Measurements from ENCODE around the gene VAT1L. TPM values are rescaled to one million over a fixed set of nuclear protein-coding genes. Genes with fewer than 3 reads are reported as not detected.

Gene VAT1L
- total RNA-seq, 1 donor from 2014 or later = not detected

GRCh38 chr16:77899416-77899815, 111.1 kb downstream of the VAT1L start:
- TF ChIP-seq, protein P1, sequence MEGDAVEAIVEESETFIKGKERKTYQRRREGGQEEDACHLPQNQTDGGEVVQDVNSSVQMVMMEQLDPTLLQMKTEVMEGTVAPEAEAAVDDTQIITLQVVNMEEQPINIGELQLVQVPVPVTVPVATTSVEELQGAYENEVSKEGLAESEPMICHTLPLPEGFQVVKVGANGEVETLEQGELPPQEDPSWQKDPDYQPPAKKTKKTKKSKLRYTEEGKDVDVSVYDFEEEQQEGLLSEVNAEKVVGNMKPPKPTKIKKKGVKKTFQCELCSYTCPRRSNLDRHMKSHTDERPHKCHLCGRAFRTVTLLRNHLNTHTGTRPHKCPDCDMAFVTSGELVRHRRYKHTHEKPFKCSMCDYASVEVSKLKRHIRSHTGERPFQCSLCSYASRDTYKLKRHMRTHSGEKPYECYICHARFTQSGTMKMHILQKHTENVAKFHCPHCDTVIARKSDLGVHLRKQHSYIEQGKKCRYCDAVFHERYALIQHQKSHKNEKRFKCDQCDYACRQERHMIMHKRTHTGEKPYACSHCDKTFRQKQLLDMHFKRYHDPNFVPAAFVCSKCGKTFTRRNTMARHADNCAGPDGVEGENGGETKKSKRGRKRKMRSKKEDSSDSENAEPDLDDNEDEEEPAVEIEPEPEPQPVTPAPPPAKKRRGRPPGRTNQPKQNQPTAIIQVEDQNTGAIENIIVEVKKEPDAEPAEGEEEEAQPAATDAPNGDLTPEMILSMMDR (IDR thresholded peaks at IDR 0.05) = no peak
- Mint-ChIP-seq H3K4me1 (ENCODE audit: low read depth) (peaks cover 3% of the 10 kb centered on the region), H3K9me3 (ENCODE audit: low read depth) (no peaks in the 10 kb centered on the region), H3K27ac (ENCODE audit: unreplicated experiment) (no peak overlapping the region), H3K27me3 (ENCODE audit: low read depth) (no peaks in the 10 kb centered on the region), H3K4me3 (ENCODE audit: unreplicated experiment) (no peak overlapping the region), H3K36me3 (ENCODE audit: low read depth) (no peaks in the 10 kb centered on the region)
- no peak for DNase-seq (ENCODE audit: low spot score)

DNA sequence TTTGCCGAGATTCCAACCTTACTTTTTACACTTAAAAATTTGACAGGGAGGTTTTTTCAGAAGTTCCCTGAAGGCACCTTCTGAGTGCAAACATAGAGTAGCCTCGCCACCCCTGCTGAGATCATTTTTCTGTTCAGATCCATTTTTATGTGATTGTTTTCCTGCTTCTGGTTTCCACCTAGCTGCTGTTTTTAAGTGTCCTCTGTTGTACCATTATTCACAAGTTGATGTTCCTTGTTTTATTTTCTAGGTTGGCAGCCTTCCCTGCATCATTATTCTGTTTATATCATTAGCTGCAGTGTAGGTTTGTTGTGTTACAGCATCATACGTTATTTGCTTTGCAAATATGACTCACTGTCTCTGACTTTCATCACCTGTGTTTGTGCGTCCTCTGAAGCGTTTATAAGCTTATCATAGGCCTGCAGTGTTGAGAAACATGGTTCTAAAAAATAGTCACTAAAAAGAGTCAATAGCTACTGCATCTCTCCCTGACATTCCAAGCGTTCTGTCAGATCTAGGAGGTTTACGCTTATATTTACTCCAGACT, 117.1 kb downstream of the VAT1L start:
- no peak overlapping the region for H3K4me3 Mint-ChIP-seq (ENCODE audit: unreplicated experiment)
- no peaks in the 10 kb centered on the region for H3K27me3 Mint-ChIP-seq (ENCODE audit: low read depth)
- no peaks in the 10 kb centered on the region for H3K9me3 Mint-ChIP-seq (ENCODE audit: low read depth)
- no peak for DNase-seq (ENCODE audit: low spot score)
- TF ChIP-seq, protein P1 (IDR thresholded peaks at IDR 0.05) = no peak
- H3K4me1 Mint-ChIP-seq (ENCODE audit: low read depth) = no peaks in the 10 kb centered on the region
- H3K27ac Mint-ChIP-seq (ENCODE audit: unreplicated experiment) = no peak overlapping the region
- no peaks in the 10 kb centered on the region for H3K36me3 Mint-ChIP-seq (ENCODE audit: low read depth)

- H3K4me1 Mint-ChIP-seq (ENCODE audit: low read depth) = no peaks in the 10 kb centered on the region
- no peak for DNase-seq (ENCODE audit: low spot score)
- H3K27ac Mint-ChIP-seq (ENCODE audit: unreplicated experiment) = no peak overlapping the region
- H3K9me3 Mint-ChIP-seq (ENCODE audit: low read depth) = peaks cover 4% of the 10 kb centered on the region
- TF ChIP-seq, protein P1 (IDR thresholded peaks at IDR 0.05) = no peak
- no peak overlapping the region for H3K4me3 Mint-ChIP-seq (ENCODE audit: unreplicated experiment)
- H3K27me3 Mint-ChIP-seq (ENCODE audit: low read depth) = no peaks in the 10 kb centered on the region
- no peaks in the 10 kb centered on the region for H3K36me3 Mint-ChIP-seq (ENCODE audit: low read depth)
These were observed 121.7 kb downstream of the VAT1L start for GRCh38 chr16:77910021-77910420.

- no peak for DNase-seq (ENCODE audit: low spot score)
- Mint-ChIP-seq H3K4me3 (ENCODE audit: unreplicated experiment) (no peak overlapping the region), H3K36me3 (ENCODE audit: low read depth) (no peaks in the 10 kb centered on the region), H3K27me3 (ENCODE audit: low read depth) (no peaks in the 10 kb centered on the region), H3K4me1 (ENCODE audit: low read depth) (no peaks in the 10 kb centered on the region), H3K27ac (ENCODE audit: unreplicated experiment) (no peak overlapping the region), H3K9me3 (ENCODE audit: low read depth) (peaks cover 4% of the 10 kb centered on the region)
- TF ChIP-seq, protein P1 (IDR thresholded peaks at IDR 0.05) = no peak
These were observed 124.3 kb downstream of the VAT1L start for GRCh38 chr16:77912617-77913016.

DNA sequence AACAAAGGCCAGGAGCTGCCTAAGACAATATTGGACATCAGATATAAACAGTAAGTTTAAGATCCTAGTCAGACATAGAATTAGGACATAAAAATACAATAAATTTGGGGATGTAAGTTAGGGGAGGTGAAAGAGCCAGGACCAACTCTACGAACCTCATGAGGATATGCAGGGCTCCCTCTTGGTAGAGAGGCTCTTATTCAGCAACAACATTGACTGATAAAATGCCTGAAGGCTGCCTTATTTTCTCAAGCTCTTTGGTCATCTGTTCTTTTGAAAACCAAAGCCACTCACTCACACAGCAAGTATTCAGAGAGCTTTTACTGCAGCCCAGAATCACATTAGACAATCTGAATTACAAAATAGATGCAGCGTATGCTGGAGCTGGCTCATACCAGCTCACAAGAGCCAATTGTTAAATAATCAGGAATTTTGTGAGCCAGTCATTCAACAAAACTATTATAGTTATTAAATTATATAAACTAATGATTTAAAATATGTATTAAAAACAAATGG, 125.4 kb downstream of the VAT1L start:
- H3K9me3 Mint-ChIP-seq (ENCODE audit: low read depth) = peaks cover 4% of the 10 kb centered on the region
- no peak overlapping the region for H3K27ac Mint-ChIP-seq (ENCODE audit: unreplicated experiment)
- TF ChIP-seq, protein P1 (IDR thresholded peaks at IDR 0.05) = no peak
- no peaks in the 10 kb centered on the region for H3K27me3 Mint-ChIP-seq (ENCODE audit: low read depth)
- no peaks in the 10 kb centered on the region for H3K4me1 Mint-ChIP-seq (ENCODE audit: low read depth)
- H3K4me3 Mint-ChIP-seq (ENCODE audit: unreplicated experiment) = no peak overlapping the region
- H3K36me3 Mint-ChIP-seq (ENCODE audit: low read depth) = no peaks in the 10 kb centered on the region
- DNase-seq (ENCODE audit: low spot score) = no peak

All from chondrocyte (in vitro differentiated cells).